ENCODE measurements around the gene RRM2.

RRM2 gene

DNA sequence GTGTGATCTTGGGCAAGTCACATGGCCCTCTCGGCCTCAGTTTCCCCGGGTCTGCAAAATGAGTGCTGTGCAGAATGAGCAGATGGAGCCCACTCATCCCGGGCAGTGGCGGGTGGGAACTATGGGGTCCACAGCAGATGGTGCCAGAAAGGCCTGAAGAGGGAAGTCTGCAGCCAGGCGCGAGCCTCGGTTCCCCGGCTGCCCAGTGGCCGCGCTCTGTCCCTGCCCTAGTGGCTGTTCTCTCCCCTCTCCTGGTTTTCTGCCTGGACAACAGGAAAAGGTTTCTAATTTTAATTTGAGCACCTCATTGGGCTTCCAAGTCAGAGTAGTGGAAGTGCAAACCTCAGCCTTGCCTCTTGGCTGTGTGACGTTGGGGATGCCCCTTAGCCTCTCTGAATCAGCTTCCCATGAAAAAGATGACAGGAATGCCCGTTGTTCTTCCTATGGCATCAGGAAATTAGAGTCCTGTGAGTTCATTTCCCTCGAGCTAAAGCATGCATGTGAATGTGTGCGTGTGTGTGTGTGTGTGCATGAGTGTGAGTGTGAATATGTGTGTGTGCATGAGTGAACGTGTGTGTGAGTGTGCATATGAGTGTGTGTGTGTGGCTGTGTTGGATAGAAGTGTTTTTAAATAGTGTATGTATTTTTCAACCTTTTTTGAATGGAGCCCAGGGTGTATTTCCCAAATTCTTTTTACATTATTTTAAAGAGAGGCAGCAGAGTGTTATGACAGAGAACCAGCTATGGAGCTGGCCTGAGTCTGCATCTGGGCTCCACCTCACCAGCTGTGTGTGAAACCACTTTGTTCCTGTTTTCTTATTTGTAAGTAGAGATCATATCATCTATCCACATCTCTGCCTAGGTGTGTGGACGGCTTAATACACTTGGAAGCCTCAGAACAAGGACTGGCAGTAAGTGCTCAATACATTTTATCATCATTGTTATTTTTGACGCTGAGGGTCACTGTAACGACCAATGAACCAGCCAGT lies 41.3 kb downstream of the RRM2 start:
- peak; percentile 50 for DNase-seq (ENCODE audit: low spot score)
- TF ChIP-seq, protein P1, sequence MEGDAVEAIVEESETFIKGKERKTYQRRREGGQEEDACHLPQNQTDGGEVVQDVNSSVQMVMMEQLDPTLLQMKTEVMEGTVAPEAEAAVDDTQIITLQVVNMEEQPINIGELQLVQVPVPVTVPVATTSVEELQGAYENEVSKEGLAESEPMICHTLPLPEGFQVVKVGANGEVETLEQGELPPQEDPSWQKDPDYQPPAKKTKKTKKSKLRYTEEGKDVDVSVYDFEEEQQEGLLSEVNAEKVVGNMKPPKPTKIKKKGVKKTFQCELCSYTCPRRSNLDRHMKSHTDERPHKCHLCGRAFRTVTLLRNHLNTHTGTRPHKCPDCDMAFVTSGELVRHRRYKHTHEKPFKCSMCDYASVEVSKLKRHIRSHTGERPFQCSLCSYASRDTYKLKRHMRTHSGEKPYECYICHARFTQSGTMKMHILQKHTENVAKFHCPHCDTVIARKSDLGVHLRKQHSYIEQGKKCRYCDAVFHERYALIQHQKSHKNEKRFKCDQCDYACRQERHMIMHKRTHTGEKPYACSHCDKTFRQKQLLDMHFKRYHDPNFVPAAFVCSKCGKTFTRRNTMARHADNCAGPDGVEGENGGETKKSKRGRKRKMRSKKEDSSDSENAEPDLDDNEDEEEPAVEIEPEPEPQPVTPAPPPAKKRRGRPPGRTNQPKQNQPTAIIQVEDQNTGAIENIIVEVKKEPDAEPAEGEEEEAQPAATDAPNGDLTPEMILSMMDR (IDR thresholded peaks at IDR 0.05; ENCODE audit: extremely low read depth, insufficient read depth, missing control alignments): no peak
- in situ Hi-C loops (cut with MboI; ENCODE audit: low pct_unique_long_range_greater_than_20kb, low sequenced_read_pairs, unreplicated experiment): no loop called here

DNA sequence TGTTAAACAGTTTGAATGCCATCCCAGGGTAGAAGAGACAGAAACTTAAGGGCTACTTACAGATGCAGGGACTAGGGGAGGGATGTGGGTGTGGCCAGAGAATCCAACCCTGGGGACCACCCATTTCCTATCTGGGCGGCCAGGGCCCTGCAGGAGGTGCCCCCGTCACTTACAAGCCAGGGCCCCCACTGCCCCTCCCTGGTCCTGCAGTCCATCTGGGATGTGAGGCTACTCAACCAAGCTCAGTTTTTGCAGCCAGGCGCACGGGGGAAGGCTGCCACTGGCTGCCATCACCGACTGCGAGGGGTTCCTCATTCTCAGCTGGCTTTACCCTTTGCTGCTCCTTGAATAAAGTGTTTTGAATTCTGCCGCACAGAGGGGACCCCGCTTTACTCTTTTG lies 42.1 kb downstream of the RRM2 start:
- in situ Hi-C loops (cut with MboI; ENCODE audit: low pct_unique_long_range_greater_than_20kb, low sequenced_read_pairs, unreplicated experiment): no loop called here
- TF ChIP-seq, protein P1 (IDR thresholded peaks at IDR 0.05; ENCODE audit: extremely low read depth, insufficient read depth, missing control alignments): no peak
- DNase-seq (ENCODE audit: low spot score): no peak

DNA sequence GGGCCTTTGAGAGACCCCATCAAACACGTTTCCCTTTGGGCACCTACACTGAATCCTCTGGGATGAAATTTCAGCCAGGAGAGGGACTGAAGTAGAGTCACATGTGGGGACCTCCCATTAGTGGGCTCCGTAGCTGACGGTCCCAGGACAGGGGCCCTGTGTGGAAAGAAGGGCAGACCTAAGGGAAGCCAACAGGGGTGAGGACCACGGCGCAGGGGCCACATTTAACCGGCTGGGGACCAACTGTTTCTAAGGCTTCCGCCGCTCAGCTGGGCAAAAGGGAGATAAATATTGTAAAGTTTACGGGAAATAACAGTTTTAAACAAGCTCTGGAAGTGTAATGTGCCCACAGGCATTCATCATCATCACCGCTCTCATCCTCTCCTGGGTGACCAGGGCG lies 42.7 kb downstream of the RRM2 start:
- DNase-seq (ENCODE audit: low spot score): no peak
- in situ Hi-C loops (cut with MboI; ENCODE audit: low pct_unique_long_range_greater_than_20kb, low sequenced_read_pairs, unreplicated experiment): no loop called here
- TF ChIP-seq, protein P1 (IDR thresholded peaks at IDR 0.05; ENCODE audit: extremely low read depth, insufficient read depth, missing control alignments): no peak

DNA sequence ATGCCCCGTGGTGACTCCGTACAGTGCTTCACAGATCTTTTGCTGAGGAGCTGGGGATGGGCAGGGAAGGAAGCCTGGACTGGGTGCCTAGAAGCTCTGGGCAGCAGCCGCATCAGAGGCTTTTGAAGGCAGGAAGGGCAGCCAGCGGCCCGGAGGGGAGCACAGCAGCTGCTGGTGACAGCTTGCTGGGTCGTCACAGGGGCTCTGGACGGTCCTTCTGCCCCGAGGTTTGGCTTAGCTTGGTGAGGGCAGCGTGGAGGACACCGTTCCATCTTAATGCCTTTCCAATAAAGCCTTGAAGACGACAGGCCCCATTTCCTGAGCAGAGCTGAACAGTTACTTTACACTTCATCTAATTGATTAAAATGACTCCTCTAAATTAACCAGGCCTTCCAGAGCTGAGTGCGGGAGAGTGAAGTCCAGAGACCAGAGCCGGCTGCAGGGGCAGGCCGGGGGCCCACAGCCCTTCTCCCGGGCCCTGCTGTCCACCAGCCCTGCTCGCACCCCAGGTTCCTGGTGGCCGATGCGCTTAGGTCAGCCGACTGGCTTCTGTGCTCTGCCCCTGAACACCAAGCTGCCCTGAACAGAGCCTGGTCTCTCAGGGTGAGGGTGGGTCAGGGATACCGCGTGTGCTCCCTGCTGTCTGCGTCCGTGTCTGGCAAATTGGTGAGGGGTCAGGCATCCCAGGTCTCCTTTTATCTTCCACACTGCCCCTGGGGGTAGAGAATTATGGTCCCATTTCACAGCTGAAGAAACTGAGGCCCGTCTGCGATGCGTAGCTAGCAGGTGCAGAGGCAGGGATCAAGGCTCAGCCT lies 43.5 kb downstream of the RRM2 start:
- no peak for DNase-seq (ENCODE audit: low spot score)
- TF ChIP-seq, protein P1 (IDR thresholded peaks at IDR 0.05; ENCODE audit: extremely low read depth, insufficient read depth, missing control alignments): no peak
- in situ Hi-C loops (cut with MboI; ENCODE audit: low pct_unique_long_range_greater_than_20kb, low sequenced_read_pairs, unreplicated experiment): no loop called here

DNA sequence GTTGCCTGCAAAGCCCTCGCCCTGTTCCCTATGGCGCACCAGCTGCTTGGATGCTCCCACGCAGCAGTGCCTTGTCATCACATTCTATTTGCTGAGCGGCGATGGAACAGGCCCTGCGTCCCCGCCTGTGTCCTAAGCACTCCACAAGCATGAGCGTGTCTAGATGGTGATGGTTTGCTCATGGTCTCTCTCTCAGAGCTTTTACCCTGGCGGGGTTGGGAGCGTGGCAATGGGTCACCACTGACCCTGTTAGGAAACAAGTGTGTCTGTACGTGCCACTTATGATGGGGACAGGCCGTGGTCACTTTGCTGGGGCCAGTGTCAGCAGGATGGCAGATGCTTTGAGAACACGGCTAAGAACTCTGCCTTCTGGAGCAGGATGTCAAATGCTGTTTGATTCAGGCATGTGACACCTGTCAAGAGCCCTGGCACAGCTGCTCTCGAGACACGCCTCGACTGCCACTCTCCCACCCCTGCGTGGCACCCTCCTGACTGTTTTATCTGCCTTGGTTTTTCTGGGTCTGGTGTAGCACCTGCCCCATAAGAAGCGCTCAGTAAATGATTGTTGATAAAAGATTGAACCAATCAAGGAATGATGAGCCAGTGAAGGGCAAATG lies 44.2 kb downstream of the RRM2 start:
- in situ Hi-C loops (cut with MboI; ENCODE audit: low pct_unique_long_range_greater_than_20kb, low sequenced_read_pairs, unreplicated experiment): no loop called here
- DNase-seq (ENCODE audit: low spot score): no peak
- TF ChIP-seq, protein P1 (IDR thresholded peaks at IDR 0.05; ENCODE audit: extremely low read depth, insufficient read depth, missing control alignments): no peak

DNA sequence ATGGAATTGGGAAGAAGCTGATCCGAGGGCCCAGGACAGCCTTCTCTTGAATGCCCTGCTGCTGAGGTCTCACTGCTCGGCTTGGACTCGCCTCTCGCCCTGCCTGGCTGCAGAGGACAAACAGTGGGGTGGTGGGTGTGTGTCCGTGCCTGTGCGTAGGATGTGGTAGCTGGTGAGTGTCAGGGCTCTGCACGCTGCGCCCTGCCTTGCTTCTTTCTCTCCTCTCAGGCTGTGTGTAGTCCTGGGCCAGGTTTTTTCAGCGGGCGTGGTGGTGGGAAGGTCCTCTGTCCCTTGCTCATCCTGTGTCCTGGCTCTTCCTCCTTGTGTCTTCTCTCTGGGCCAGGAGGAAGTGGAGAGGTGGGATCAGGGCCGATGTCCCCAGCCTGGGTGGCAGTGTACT lies 44.8 kb downstream of the RRM2 start:
- TF ChIP-seq, protein P1 (IDR thresholded peaks at IDR 0.05; ENCODE audit: extremely low read depth, insufficient read depth, missing control alignments): no peak
- DNase-seq (ENCODE audit: low spot score): no peak
- in situ Hi-C loops (cut with MboI; ENCODE audit: low pct_unique_long_range_greater_than_20kb, low sequenced_read_pairs, unreplicated experiment): no loop called here

Data from GM13977 (cell line).